HG03520 (cell line): ENCODE data around the gene ZNF548.
A peak's percentile ranks its signal among the peaks of the same experiment; 100 is the strongest.

Source experiments
- ATAC-seq: cut with Tn5 transposase; IDR thresholded peaks from one replicate; pipeline ENCODE4 v1.9.1; 2021; ENCODE audit warnings: mild to moderate bottlenecking, moderate library complexity; ENCODE audit not compliant: unreplicated experiment

ZNF548 gene

DNA sequence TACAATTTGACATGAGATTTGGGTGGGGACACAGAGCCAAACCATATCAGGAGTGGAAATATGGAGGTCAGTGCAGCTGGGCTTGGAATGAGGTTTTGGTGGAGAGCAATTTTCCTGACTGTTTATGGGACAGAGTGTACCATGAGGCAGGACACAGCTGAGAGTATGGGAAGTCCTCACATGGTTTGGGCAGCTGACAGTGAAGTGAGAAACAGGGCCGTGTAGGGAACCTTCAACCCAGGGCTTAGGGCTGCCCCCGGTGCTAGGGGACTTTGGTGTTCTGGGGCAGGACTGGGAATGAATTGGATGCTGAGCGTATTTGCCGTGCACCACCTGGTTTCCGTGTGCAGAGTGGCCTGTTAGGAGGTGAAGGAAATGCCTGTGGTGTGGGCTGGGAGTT lies 6.1 kb downstream of the ZNF548 start:
- ATAC-seq: no peak

DNA sequence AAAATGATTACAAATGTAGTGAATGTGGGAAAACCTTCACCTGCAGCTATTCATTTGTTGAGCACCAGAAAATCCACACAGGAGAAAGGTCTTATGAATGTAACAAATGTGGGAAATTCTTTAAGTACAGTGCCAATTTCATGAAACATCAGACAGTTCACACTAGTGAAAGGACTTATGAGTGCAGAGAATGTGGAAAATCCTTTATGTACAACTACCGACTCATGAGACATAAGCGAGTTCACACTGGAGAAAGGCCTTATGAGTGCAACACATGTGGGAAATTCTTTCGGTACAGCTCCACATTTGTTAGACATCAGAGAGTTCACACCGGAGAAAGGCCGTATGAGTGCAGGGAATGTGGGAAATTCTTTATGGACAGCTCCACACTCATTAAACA lies 9.2 kb downstream of the ZNF548 start:
- ATAC-seq: no peak

DNA sequence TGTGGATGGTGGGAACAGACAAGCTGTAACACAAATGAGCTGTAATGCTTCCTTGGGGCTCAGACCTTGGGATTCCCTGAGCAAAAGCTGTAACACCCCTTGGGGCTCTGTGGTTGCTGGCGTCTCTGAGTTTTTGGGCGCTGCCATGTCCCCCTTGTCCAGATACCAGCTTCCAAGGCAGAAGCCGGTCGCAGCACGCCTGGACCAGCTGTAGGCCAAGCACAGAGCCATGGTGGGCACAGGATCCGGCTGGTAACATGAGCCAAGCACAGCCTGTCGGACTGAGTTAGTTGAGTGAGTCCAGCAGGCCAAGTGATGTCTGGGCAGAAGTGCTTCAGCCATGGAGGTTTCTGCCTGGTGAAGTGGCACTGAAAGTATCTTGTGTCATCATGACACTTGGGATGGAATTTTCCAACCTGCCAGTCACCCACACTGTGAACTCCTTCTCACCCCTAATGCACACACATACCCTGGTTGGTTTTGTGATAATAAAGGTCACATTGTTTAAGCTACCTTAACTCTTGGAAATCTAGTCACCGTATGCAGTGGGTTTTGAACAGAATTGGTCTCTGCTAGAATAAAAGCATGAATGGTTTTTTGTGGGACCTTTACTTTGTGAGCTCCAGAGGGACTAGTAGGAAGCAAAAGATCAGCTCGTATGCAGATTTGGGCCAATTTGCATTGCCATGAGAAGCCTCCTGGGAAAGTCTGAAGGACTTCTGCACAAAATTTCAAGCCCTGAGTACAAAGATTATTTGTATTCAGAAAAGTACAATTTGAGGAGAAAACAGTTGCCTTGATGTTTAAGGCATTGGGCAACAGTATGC lies 14.3 kb downstream of the ZNF548 start:
- no peak for ATAC-seq

GRCh38 chr19:57406516-57407123 lies 17.0 kb downstream of the ZNF548 start:
- no peak for ATAC-seq

DNA sequence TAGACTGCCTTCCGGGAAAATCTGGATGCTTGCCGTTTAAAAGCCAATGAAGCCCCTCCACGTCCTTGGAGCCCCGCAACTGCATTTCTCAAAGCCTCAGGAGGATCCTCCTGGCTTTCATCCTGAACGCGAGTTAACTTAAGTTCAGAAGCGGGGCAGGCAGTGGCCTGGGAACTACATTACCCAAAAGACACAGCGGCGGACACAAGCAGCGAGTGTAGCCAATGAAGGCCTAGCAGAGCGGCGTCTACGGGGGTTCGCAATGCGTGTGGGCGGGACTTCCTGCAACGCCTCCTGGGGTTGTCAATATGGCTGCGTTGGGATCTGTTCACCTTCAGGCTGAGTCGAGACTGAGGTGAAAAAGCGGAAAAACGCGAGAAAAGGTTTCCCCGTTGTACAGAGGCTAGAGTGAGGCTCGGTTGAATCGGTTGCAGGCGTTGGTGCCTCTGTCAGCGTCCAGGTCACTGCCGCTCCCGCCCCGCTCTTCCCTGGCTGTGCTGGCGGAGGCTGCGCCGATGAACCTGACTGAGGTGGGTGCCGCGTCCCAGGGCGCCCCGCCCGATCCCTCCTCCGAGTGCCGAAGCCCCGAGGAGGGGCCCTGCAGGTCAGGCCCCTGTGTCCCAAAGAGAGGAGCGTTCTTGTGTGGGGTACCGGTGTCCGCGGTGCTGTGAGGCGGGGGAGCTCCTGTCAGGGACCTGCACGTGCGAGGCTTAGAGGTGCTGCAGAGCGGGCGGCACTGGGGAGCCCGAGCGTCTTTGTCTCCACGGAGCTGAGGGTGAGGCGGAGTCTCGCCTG lies 21.4 kb downstream of the ZNF548 start, which contains the start of gene ZNF17:
Gene ZNF17, plus strand, starts transcription at position 285 of the 795 bp plus-strand sequence. CDS start 2,455 bp downstream, outside the sequence.
- ATAC-seq: peak; percentile 98

- ATAC-seq: no peak
These were observed 29.8 kb downstream of the ZNF548 start for GRCh38 chr19:57419439-57419838.

GRCh38 chr19:57421037-57421436 lies 31.4 kb downstream of the ZNF548 start:
- no peak for ATAC-seq

- ATAC-seq: no peak
These were observed 44.9 kb downstream of the ZNF548 start for GRCh38 chr19:57434386-57435061.

DNA sequence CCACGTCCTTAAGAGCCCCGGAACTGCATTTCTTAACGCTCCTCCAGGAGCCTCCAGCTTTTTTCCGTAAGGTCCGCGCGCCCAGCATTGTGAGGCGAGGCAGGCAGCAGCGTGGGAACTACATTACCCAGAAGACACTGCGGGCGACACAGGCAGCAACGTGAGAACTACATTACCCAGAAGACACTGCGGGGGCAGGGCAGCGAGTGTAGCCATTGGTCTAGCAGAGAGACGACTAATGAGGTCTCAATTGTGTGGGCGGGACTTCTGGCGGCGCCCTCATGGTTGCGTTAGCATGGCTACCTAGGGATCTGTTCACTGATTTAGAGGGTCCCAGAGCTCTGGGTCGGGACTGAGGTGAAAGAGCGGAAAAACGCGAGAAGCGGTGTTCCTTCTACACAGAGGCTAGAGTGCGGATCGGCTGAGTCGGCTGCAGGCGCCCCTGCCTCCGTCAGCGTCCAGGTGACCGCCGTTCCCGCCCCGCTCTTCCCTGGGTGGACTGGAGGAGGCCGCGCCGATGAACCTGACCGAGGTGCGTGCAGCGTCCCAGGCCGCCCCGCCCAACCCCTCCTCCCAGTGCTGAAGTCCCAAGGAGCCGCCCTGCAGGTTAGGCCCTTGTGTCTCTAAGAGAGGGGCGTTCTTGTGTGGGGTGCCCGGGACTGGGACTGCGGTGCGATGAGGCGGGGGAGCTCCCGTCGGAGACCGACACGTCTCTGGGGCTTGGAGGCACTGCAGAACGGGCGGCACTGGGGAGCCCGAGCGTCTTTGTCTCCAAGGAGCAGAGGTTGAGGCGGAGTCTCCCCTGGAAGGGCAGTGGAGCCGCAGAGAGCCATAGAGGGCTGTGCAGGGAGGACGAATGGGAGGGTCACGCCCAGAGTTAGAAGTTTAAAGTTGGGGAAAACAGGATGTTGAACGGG lies 45.7 kb downstream of the ZNF548 start, which contains the start of gene ZNF749:
Gene ZNF749, plus strand, starts transcription at position 264 of the 917 bp plus-strand sequence. Its CDS starts 254 bp downstream, at position 518.
- peak; percentile 92 for ATAC-seq

DNA sequence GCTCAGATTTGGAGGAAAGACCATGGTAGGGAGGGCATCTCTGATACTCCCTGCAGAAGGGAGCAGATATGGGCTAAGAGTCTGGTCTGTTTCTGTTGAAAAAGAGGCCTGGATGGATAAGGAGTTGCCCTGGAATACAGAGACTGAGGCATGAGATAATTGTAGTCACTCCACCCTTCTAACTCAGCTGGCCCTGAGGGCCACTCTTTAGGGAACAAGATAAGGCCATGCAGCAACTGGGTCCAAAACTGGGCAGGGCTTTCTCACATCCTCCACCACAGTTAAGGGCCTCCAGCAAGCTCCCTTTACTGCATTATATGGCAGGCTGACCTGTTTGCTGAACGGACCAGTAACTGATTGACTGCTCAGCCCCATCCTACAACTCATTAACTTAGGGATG lies 46.8 kb downstream of the ZNF548 start:
- no peak for ATAC-seq

DNA sequence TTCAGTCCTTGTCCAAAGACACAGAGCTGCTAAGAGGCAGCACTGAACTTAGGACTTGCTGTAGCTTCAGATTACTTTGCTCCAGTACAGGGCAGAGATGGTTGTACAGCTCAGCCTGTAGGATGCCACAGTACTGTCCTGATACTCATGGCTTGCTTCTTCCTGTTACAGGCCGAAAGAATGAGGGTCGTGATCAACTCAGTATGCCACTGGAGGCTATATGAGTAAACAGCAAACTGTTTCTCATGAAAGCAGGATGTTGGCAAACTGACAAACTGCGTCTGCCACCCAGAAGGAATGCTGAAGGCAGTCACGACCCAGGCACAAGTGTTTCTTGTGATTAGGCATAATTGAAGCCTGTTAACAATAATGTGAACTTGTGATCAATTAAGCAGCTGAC lies 48.3 kb downstream of the ZNF548 start:
- no peak for ATAC-seq

- no peak for ATAC-seq
These were observed 49.3 kb downstream of the ZNF548 start for GRCh38 chr19:57438925-57439324.

DNA sequence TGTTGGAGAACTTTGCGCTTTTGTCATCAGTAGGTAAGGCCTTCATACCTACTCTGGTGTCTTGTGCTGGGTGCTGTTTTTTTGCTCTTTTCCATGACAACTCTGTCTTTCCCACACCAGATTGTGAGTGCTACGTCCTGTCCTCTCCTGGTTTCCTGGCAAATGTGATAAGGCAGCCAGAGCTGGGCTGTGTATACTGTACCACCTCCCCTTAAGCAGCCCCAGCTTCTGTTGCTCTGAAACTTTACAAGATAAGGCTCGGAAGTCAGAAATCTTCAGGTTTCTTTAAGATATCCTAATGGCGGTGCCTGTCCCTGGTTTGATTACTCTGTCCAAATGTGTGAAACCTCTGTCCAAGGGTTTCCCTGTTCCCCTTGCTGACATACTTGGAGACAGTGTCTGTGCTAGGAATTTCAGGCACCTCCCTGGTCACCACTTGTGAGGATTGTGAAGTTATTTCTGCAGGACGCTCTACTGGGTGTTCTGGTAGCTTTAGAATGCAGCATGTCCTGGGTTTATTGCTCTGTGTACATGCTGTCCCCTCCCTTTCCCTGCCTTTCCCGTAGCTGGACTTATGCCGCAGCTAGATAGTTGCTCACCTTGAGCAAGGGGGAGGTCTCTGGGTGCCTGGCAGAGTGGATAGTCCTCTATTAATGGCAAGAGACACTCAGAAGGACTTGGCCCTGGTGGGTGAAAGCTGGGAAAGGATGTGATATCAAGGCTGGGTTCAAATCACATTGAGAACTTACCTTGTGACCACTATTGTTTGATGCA lies 52.5 kb downstream of the ZNF548 start:
- ATAC-seq: no peak

DNA sequence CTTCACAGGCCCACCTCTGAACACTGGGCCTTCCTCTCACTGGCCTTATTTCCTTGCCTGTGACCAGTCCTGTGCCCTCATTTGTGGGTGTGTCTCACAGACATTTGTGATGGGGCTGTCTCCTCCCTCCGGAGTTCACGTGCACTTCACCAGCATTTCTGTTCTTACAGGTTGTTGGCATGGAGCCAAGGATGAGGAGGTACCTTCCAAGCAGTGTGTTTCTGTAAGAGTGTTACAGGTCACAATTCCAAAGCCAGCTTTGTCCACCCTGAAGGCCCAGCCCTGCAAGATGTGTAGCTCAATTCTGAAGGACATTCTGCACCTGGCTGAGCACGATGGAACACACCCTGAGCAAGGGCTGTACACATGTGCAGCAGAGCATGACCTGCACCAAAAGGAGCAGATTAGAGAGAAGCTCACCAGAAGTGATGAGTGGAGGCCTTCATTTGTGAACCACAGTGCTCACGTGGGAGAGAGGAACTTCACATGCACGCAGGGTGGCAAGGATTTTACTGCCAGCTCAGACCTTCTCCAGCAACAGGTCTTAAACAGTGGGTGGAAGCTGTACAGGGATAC lies 53.6 kb downstream of the ZNF548 start:
- no peak for ATAC-seq

DNA sequence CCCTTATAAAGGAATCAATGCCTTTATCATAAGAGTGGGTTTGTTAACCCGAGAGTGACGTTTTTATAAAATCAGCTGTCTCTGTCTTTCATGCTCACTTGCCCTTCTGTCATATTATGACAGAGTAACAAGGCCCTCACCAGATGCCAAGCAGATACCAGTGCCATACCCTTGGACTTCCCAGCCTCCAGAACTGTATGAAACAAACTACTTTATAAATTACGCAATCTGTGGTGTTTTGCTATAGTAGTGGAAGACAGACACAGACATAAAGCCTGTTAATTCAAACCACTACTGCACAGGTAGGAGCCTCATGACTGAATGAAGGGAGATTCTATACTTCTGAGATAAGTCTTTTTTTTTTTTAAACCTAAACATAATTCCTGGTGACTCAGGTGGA lies 62.7 kb downstream of the ZNF548 start:
- no peak for ATAC-seq
